SK-N-SH (cell line): Measurements from ENCODE around the gene AFG3L2. TPM values are rescaled to one million over a fixed set of nuclear protein-coding genes. Genes with fewer than 3 reads are reported as not detected.

Experiments used
- CTCF ChIA-PET: fragments of 300-600, 350-600 bp; formaldehyde crosslinking; extraction: SDS; loops from one replicate; lab custom pipeline; 2021; lab: Yijun Ruan, JAX
- POLR2A ChIA-PET: fragments of 350-600 bp; sonication (Branson Sonifier 250); formaldehyde crosslinking; extraction: SDS; loops from one replicate; lab custom pipeline; 2020; ENCODE audit warnings: antibody characterized with exemption, inconsistent platforms; lab: Yijun Ruan, JAX
- DNase-seq: peaks from one replicate; pipeline ENCODE4 v3.0.0; 2012
- H2AFZ ChIP-seq: fragments of 200-600 bp; sonication (generic); 2 replicates; pipeline ENCODE4 v1.8.1; 2016; ENCODE audit warnings: antibody characterized with exemption, mild to moderate bottlenecking, low read depth
- H3F3A ChIP-seq: fragments of 200-600 bp; sonication (generic); replicated peaks from 2 replicates; pipeline ENCODE3; 2016; ENCODE audit warnings: antibody characterized with exemption, mild to moderate bottlenecking; ENCODE audit not compliant: insufficient read depth
- H3K27ac ChIP-seq, 2 experiments: fragments of 200-500 bp in 1 of 2; fragments of 200-600 bp in 1 of 2; sonication (Bioruptor generic) in 1 of 2; sonication (generic), shearing (Covaris generic) in 1 of 2; 2 replicates each; pipeline versions ENCODE4 v1.5.1 to v1.6.1; 2014 to 2016; ENCODE audit warnings: low read depth in 2 of 2, inconsistent platforms in 1 of 2, low read length in 1 of 2, mild to moderate bottlenecking in 1 of 2, mixed read lengths in 1 of 2
- H3K27me3 ChIP-seq: fragments of 200-600 bp; sonication (generic), shearing (Covaris generic); 2 replicates; pipeline ENCODE4 v1.6.1; 2016; ENCODE audit warnings: mixed run types; ENCODE audit not compliant: insufficient read depth
- H3K36me3 ChIP-seq, 2 experiments: fragments of 200-500 bp in 1 of 2; fragments of 200-600 bp in 1 of 2; sonication (Bioruptor generic) in 1 of 2; sonication (generic) in 1 of 2; replicated peaks in 1 of 2; 2 replicates each; pipeline versions ENCODE3 to v1.5.1; 2014 to 2016; ENCODE audit warnings: low read length in 1 of 2, mild to moderate bottlenecking in 1 of 2; ENCODE audit not compliant: insufficient read depth in 2 of 2, control insufficient read depth in 1 of 2
- H3K4me1 ChIP-seq, 2 experiments: fragments of 200-500 bp in 1 of 2; fragments of 200-600 bp in 1 of 2; sonication (Bioruptor generic) in 1 of 2; sonication (generic), shearing (Covaris generic) in 1 of 2; 2 replicates each; pipeline versions ENCODE4 v1.5.1 to v1.6.1; 2014 to 2016; ENCODE audit warnings: low read depth in 1 of 2, low read length in 1 of 2, mixed run types in 1 of 2; ENCODE audit not compliant: insufficient read depth in 2 of 2, control insufficient read depth in 1 of 2
- H3K4me2 ChIP-seq: fragments of 200-600 bp; sonication (generic), shearing (Covaris generic); 2 replicates; pipeline ENCODE4 v1.6.1; 2017; ENCODE audit warnings: mixed run types
- H3K4me3 ChIP-seq, 2 experiments: fragments of 200-500 bp in 1 of 2; fragments of 200-600 bp in 1 of 2; sonication (Bioruptor generic) in 1 of 2; sonication (generic), shearing (Covaris generic) in 1 of 2; 2 replicates each; pipeline versions ENCODE4 v1.5.1 to v1.8.1; 2014 to 2016; ENCODE audit warnings: low read depth in 2 of 2, inconsistent platforms in 1 of 2, low read length in 1 of 2, mild to moderate bottlenecking in 1 of 2, mixed read lengths in 1 of 2, moderate library complexity in 1 of 2
- H3K79me2 ChIP-seq: fragments of 200-600 bp; sonication (generic); 2 replicates; pipeline ENCODE4 v1.8.1; 2017; ENCODE audit warnings: mild to moderate bottlenecking; ENCODE audit not compliant: insufficient read depth
- H3K9ac ChIP-seq: fragments of 200-600 bp; sonication (generic); 2 replicates; pipeline ENCODE4 v1.6.1; 2017; ENCODE audit warnings: mixed run types
- H3K9me2 ChIP-seq: fragments of 200-600 bp; sonication (generic); 2 replicates; pipeline ENCODE4 v1.6.1; 2017; ENCODE audit warnings: mixed run types
- H3K9me3 ChIP-seq: fragments of 200-600 bp; sonication (generic); 2 replicates; pipeline ENCODE4 v1.6.1; 2017; ENCODE audit warnings: mixed run types, mild to moderate bottlenecking, moderate library complexity
- H4K20me1 ChIP-seq: fragments of 200-600 bp; sonication (generic); 2 replicates; pipeline ENCODE4 v1.6.1; 2017; ENCODE audit warnings: mild to moderate bottlenecking, mixed run types; ENCODE audit not compliant: insufficient read depth
- CHD2 ChIP-seq: fragments of 150-350 bp; IDR thresholded peaks from 2 replicates; pipeline ENCODE4 v1.6.1; 2018; ENCODE audit warnings: low read length; ENCODE audit not compliant: partially characterized antibody
- ELF1 ChIP-seq: IDR thresholded peaks from 2 replicates; pipeline ENCODE4 v1.4.0; 2012
- FOSL2 ChIP-seq: IDR thresholded peaks from 2 replicates; pipeline ENCODE4 v1.4.0; 2012; ENCODE audit warnings: low read depth, mild to moderate bottlenecking, moderate library complexity, borderline replicate concordance
- GABPA ChIP-seq: IDR thresholded peaks from 2 replicates; pipeline ENCODE4 v1.4.0; 2012; ENCODE audit warnings: low read depth, mild to moderate bottlenecking
- MXI1 ChIP-seq: IDR thresholded peaks from 2 replicates; pipeline ENCODE4 v1.6.1; 2012; ENCODE audit warnings: mild to moderate bottlenecking, low read depth, low read length, improper control_type of control experiment
- NFIC ChIP-seq: IDR thresholded peaks from 2 replicates; pipeline ENCODE4 v1.4.0; 2012; ENCODE audit warnings: borderline replicate concordance
- NRF1 ChIP-seq: IDR thresholded peaks from 2 replicates; pipeline ENCODE4 v1.6.1; 2012; ENCODE audit warnings: low read depth, mild to moderate bottlenecking, low read length
- RAD21 ChIP-seq: IDR thresholded peaks from 2 replicates; pipeline ENCODE4 v1.6.1; 2012; ENCODE audit warnings: mild to moderate bottlenecking, low read length
- RCOR1 ChIP-seq: fragments of 150-350 bp; IDR thresholded peaks from 2 replicates; pipeline ENCODE4 v1.6.1; 2017; ENCODE audit warnings: antibody characterized with exemption, low read length
- RFX5 ChIP-seq: IDR thresholded peaks from 2 replicates; pipeline ENCODE4 v1.6.1; 2012; ENCODE audit warnings: mild to moderate bottlenecking, improper control_type of control experiment, low read length
- RXRA ChIP-seq: IDR thresholded peaks from 2 replicates; pipeline ENCODE4 v1.4.0; 2012; ENCODE audit warnings: low read depth, mild to moderate bottlenecking, borderline replicate concordance
- SIN3A ChIP-seq: IDR thresholded peaks from 2 replicates; pipeline ENCODE4 v1.6.1; 2012; ENCODE audit warnings: low read depth, mild to moderate bottlenecking, low read length, moderate library complexity, borderline replicate concordance
- TAF1 ChIP-seq: IDR thresholded peaks from 2 replicates; pipeline ENCODE4 v1.6.1; 2012; ENCODE audit warnings: low read depth, mild to moderate bottlenecking, low read length, moderate library complexity, borderline replicate concordance
- TCF12 ChIP-seq: IDR thresholded peaks from 2 replicates; pipeline ENCODE4 v1.4.0; 2012
- TEAD4 ChIP-seq: IDR thresholded peaks from 2 replicates; pipeline ENCODE4 v1.4.0; 2012; ENCODE audit warnings: mild to moderate bottlenecking, borderline replicate concordance; ENCODE audit not compliant: insufficient read depth
- USF2 ChIP-seq: fragments of 150-350 bp; IDR thresholded peaks from 2 replicates; pipeline ENCODE4 v1.6.1; 2017; ENCODE audit warnings: antibody characterized with exemption, low read length, low read depth, borderline replicate concordance
- YY1 ChIP-seq: IDR thresholded peaks from 2 replicates; pipeline ENCODE4 v1.4.0; 2012; ENCODE audit warnings: low read depth, mild to moderate bottlenecking
- ZBTB33 ChIP-seq: IDR thresholded peaks from 2 replicates; pipeline ENCODE4 v1.4.0; 2012; ENCODE audit warnings: low read depth, borderline replicate concordance
- WGBS: methylation state at CpG from one replicate; pipeline ENCODE4 v1.1.6; 2017; ENCODE audit warnings: low lambda C conversion rate; 5-methylcytosine and 5-hydroxymethylcytosine counted together
- polyA plus RNA-seq, 3 experiments: library from polyadenylated mRNA; depleted of rRNA; stranded (reverse); fragments of >200 nt; gene quantifications; 2 replicates each; pipeline ENCODE4 v1.2.3, GENCODE V29; 2012

The AFG3L2 gene
- polyA plus RNA-seq, 1 of the 3 experiments (the other 2 are of a cell fraction), result 26.0 TPM

- H4K20me1 ChIP-seq, result no peaks in the 10 kb centered on the region
- DNase-seq, result no peak
- ChIA-PET CTCF (no interaction called here), POLR2A (interaction anchor here (0.6 kb wide), 1 partner anchor 59 kb away, joined by 7 read pairs; no protein-coding TSS in a partner anchor)
- peaks cover 14% of the 10 kb centered on the region for H3F3A ChIP-seq
- 98% methylated on average over 2 of the region's 2 CpGs for WGBS
- no peak overlapping the region for H3K9ac ChIP-seq
- no peak overlapping the region for H3K4me3 ChIP-seq
- no peaks in the 10 kb centered on the region for H3K79me2 ChIP-seq
- H3K27ac ChIP-seq, result no peak overlapping the region
- no peak overlapping the region for H3K4me2 ChIP-seq
- peaks cover 27 to 29% of the 10 kb centered on the region in 2 experiments for H3K36me3 ChIP-seq
- TF ChIP-seq TAF1 (no peak), TEAD4 (no peak), RFX5 (no peak)
- no peak overlapping the region for H2AFZ ChIP-seq
- H3K27me3 ChIP-seq, result no peaks in the 10 kb centered on the region
- no peaks in the 10 kb centered on the region for H3K9me2 ChIP-seq
- no peaks in the 10 kb centered on the region for H3K9me3 ChIP-seq
- peaks cover 0 to 3% of the 10 kb centered on the region in 2 experiments; a peak in 1 of 4 replicates for H3K4me1 ChIP-seq
Measured at GRCh38 chr18:12334863-12335262, 42.2 kb downstream of the AFG3L2 start.

GRCh38 chr18:12334366-12334808 lies 42.6 kb downstream of the AFG3L2 start:
- TF ChIP-seq ELF1, result no peak
- TF ChIP-seq GABPA, result no peak
- no peak for TF ChIP-seq TCF12
- TF ChIP-seq MXI1, result no peak
- no peak for TF ChIP-seq TAF1
- ChIA-PET POLR2A (interaction anchor here (0.6 kb wide), 1 partner anchor 59 kb away, joined by 7 read pairs; no protein-coding TSS in a partner anchor), CTCF (no interaction called here)
- Histone ChIP-seq H3K79me2 (no peaks in the 10 kb centered on the region), H3K4me3 (no peak overlapping the region), H3K9me2 (no peaks in the 10 kb centered on the region), H3F3A (peaks cover 17% of the 10 kb centered on the region), H3K4me1 (peaks cover 0 to 5% of the 10 kb centered on the region in 2 experiments; a peak in 1 of 4 replicates), H3K36me3 (peaks cover 28 to 31% of the 10 kb centered on the region in 2 experiments), H3K27me3 (no peaks in the 10 kb centered on the region), H3K9me3 (no peaks in the 10 kb centered on the region), H3K9ac (no peak overlapping the region), H3K4me2 (no peak overlapping the region), H3K27ac (no peak overlapping the region), H2AFZ (no peak overlapping the region), H4K20me1 (no peaks in the 10 kb centered on the region)
- 63% methylated on average over 2 of the region's 2 CpGs for WGBS
- DNase-seq, result no peak

- no peak overlapping the region for H3K4me2 ChIP-seq
- no peak overlapping the region for H3K4me3 ChIP-seq
- H3F3A ChIP-seq, result peaks cover 24% of the 10 kb centered on the region
- no peak overlapping the region for H3K27ac ChIP-seq
- H3K79me2 ChIP-seq, result peaks cover 4% of the 10 kb centered on the region; the same call in 1 of the 2 replicates
- 93% methylated on average over 10 of the region's 10 CpGs for WGBS
- no peaks in the 10 kb centered on the region for H3K9me3 ChIP-seq
- H4K20me1 ChIP-seq, result no peaks in the 10 kb centered on the region
- peaks cover 30 to 35% of the 10 kb centered on the region in 2 experiments for H3K36me3 ChIP-seq
- H2AFZ ChIP-seq, result no peak overlapping the region
- ChIA-PET POLR2A (no interaction called here), CTCF (no interaction called here)
- peaks cover 0 to 10% of the 10 kb centered on the region in 2 experiments; a peak in 1 of 4 replicates for H3K4me1 ChIP-seq
- no peaks in the 10 kb centered on the region for H3K9me2 ChIP-seq
- DNase-seq, result no peak
- no peak overlapping the region for H3K9ac ChIP-seq
- no peaks in the 10 kb centered on the region for H3K27me3 ChIP-seq
- TF ChIP-seq NRF1 (no peak), RCOR1 (no peak), ELF1 (no peak), RXRA (no peak), GABPA (no peak), TAF1 (no peak), YY1 (no peak), RAD21 (no peak), FOSL2 (no peak), SIN3A (no peak), ZBTB33 (no peak), CHD2 (no peak), NFIC (no peak), MXI1 (no peak), USF2 (no peak)
Measured at GRCh38 chr18:12333506-12334290, 43.3 kb downstream of the AFG3L2 start.
